ENCODE measurements around the gene WNK1. TPM values are rescaled to one million over a fixed set of nuclear protein-coding genes. Genes with fewer than 3 reads are reported as not detected.

WNK1 gene
- polyA plus RNA-seq, 2 of the 4 experiments (the other 2 are of a cell fraction): 88.4 to 98.0 TPM

DNA sequence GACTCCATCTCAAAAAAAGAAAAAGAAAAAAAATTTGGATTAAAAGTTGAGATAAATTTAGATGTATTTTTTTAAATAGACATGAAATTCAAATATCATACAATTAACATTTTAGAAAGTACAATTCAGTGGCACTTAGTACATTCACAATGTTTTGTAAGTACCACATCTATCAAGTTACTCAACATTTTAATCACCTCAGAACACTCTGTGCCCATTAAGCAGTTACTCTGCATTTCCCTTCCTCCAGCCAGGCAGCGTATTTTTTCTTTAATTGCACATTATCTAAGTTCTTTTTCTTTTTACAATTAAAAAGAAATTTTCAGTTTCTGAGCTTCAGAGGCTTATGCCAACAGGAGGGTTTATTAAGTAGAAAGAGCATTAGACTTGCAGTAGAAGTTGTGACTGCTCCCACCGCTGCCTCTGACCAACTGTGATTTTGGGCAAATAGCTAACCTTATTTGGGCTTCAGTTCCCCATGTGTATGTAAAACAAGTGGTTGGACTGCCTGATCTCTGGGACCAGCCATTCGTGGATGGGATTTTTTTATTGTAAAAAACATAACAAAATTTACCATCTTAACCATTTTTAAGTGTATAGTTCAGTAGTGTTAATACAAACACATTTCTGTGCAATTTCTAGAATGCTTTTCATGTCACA, 65.7 kb downstream of the WNK1 start:
- peak overlapping the region in 1 of 2 experiments; percentile 39; a peak in 2 of 6 replicates for H3K27ac ChIP-seq
- H3K4me2 ChIP-seq: no peak overlapping the region
- peaks cover 38% of the 10 kb centered on the region for H3K4me1 ChIP-seq
- no peak for FAIRE-seq
- TF ChIP-seq RFX5 (IDR thresholded peaks at IDR 0.05) (no peak), MYC (IDR thresholded peaks at IDR 0.05; ENCODE audit: borderline replicate concordance, low read length) (no peak), MAFK (IDR thresholded peaks at IDR 0.05; ENCODE audit: partially characterized antibody) (no peak), ZC3H11A (IDR thresholded peaks at IDR 0.05) (no peak), KDM5A (IDR thresholded peaks at IDR 0.05) (no peak), RARB (CRISPR knock-in tag; IDR thresholded peaks at IDR 0.05) (no peak), POLR2A (IDR thresholded peaks at IDR 0.05; ENCODE audit: low read length) (no peak), EHF (CRISPR knock-in tag; IDR thresholded peaks at IDR 0.05) (no peak), TFCP2L1 (CRISPR knock-in tag; IDR thresholded peaks at IDR 0.05) (no peak), ESRRA (IDR thresholded peaks at IDR 0.05; ENCODE audit: borderline replicate concordance, low read length) (no peak), CBX8 (IDR thresholded peaks at IDR 0.05) (no peak), MAZ (IDR thresholded peaks at IDR 0.05; ENCODE audit: borderline replicate concordance, low read depth, low read length) (no peak), HOXB13 (CRISPR knock-in tag; IDR thresholded peaks at IDR 0.05; ENCODE audit: low read depth) (no peak), GATA3 (IDR thresholded peaks at IDR 0.05; ENCODE audit: borderline replicate concordance) (no peak)
- TF ChIP-seq, protein P1, sequence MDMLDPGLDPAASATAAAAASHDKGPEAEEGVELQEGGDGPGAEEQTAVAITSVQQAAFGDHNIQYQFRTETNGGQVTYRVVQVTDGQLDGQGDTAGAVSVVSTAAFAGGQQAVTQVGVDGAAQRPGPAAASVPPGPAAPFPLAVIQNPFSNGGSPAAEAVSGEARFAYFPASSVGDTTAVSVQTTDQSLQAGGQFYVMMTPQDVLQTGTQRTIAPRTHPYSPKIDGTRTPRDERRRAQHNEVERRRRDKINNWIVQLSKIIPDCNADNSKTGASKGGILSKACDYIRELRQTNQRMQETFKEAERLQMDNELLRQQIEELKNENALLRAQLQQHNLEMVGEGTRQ (IDR thresholded peaks at IDR 0.05): no peak
- no peaks in the 10 kb centered on the region for H3K9me3 ChIP-seq
- no peak for ATAC-seq
- 86% methylated on average over 3 of the region's 3 CpGs for WGBS (ENCODE audit: missing lambda C conversion rate)
- no peak overlapping the region for H3K4me3 ChIP-seq
- no peak for DNase-seq (ENCODE audit: low read depth in 1 of 2, low spot score in 1 of 2)
- CTCF ChIA-PET: interaction anchor here (1.2 to 8.5 kb wide), 9 partner anchors 37 to 654 kb away, joined by 3 to 114 read pairs (median 7); partner anchors contain the start of gene WNK1
- POLR2A ChIA-PET: no interaction called here

DNA sequence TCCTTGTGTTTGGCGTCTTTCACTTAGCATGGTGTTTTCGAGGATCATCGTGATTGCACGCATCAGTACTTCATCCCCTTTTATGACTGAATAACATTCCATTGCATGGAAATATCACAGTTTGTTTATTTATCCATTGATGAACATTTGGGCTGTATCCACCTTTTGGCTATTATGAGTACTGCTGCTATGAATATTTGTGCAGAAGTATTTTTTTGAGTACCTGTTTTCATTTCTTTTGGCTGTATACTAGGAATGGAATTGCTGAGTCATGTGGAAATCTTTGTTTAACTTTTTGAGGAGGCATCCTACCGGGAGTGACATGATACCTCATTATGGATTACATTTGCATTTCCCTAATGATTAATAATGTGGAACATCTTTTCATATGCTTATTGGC, 66.4 kb downstream of the WNK1 start:
- CTCF ChIA-PET: interaction anchor here (6.1 to 8.5 kb wide), 3 partner anchors 66 to 242 kb away, joined by 31 to 114 read pairs (median 78); partner anchors contain the start of gene WNK1
- POLR2A ChIA-PET: no interaction called here
- no peaks in the 10 kb centered on the region for H3K9me3 ChIP-seq
- FAIRE-seq: peak; percentile 74
- peak overlapping the region in 1 of 2 experiments; percentile 39; a peak in 2 of 6 replicates for H3K27ac ChIP-seq
- no peak overlapping the region for H3K4me3 ChIP-seq
- WGBS (ENCODE audit: missing lambda C conversion rate): 85% methylated on average over 5 of the region's 5 CpGs
- TF ChIP-seq FOSB (CRISPR knock-in tag; IDR thresholded peaks at IDR 0.05): no peak
- TF ChIP-seq NFE2L2 (conservative IDR thresholded peaks at IDR 0.05; ENCODE audit: low read length): peak; percentile 91
- peak; percentile 98 for TF ChIP-seq MAFK (IDR thresholded peaks at IDR 0.05; ENCODE audit: partially characterized antibody)
- TF ChIP-seq FOXS1 (CRISPR knock-in tag; IDR thresholded peaks at IDR 0.05): no peak
- no peak; a peak in 1 of 6 replicates for ATAC-seq
- peaks cover 32% of the 10 kb centered on the region for H3K4me1 ChIP-seq
- peak in 1 of 2 experiments; percentile 19 for DNase-seq (ENCODE audit: low read depth in 1 of 2, low spot score in 1 of 2)
- peak overlapping the region; percentile 3; the same call in 1 of the 3 replicates for H3K4me2 ChIP-seq

DNA sequence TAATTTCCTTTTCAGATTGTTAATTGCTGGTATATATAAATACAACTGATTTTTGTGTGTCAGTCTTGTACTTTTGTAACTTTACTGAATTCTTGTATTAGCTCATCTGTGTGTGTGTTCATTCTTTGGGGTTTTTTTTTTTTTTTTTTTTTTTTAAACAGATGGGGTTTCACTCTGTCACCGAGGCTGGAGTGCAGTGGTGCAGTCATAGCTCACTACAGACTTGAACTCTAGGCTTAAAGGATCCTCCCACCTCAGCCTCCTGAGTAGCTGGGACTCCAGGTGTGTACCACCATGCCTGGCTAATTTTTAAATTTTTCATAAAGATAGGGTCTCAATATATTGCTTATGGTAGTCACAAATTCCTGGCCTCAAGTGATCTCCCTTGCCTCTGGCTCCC, 68.0 kb downstream of the WNK1 start:
- no peak for FAIRE-seq
- Histone ChIP-seq H3K9me3 (no peaks in the 10 kb centered on the region), H3K4me2 (no peak overlapping the region), H3K27ac (no peak overlapping the region), H3K4me3 (no peak overlapping the region), H3K4me1 (peaks cover 29% of the 10 kb centered on the region)
- no peak for ATAC-seq
- ChIA-PET CTCF (interaction anchor here (0.6 to 1.0 kb wide), 4 partner anchors 81 to 261 kb away, joined by 3 to 6 read pairs (median 4); no protein-coding TSS in a partner anchor), POLR2A (no interaction called here)
- no peak for DNase-seq (ENCODE audit: low read depth in 1 of 2, low spot score in 1 of 2)
- TF ChIP-seq POLR2AphosphoS2 (conservative IDR thresholded peaks at IDR 0.05; ENCODE audit: low read length) (no peak), SMC3 (IDR thresholded peaks at IDR 0.05) (no peak), PHF8 (IDR thresholded peaks at IDR 0.05; ENCODE audit: borderline replicate concordance, low read depth) (no peak), HEYL (CRISPR knock-in tag; IDR thresholded peaks at IDR 0.05) (no peak), HOXB13 (CRISPR knock-in tag; IDR thresholded peaks at IDR 0.05; ENCODE audit: low read depth) (no peak)
- TF ChIP-seq, protein P2, sequence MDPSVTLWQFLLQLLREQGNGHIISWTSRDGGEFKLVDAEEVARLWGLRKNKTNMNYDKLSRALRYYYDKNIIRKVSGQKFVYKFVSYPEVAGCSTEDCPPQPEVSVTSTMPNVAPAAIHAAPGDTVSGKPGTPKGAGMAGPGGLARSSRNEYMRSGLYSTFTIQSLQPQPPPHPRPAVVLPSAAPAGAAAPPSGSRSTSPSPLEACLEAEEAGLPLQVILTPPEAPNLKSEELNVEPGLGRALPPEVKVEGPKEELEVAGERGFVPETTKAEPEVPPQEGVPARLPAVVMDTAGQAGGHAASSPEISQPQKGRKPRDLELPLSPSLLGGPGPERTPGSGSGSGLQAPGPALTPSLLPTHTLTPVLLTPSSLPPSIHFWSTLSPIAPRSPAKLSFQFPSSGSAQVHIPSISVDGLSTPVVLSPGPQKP (IDR thresholded peaks at IDR 0.05; ENCODE audit: low read depth, low read length): no peak
- 88% methylated on average over 1 of the region's 1 CpG for WGBS (ENCODE audit: missing lambda C conversion rate)

Measured in A549 (cell line).